OCI-LY3 (cell line): ENCODE measurements around the gene IGFBP4.

ENCODE experiments used
- CTCF ChIP-seq: fragments of 200-600, 300-600 bp; sonication (generic); IDR thresholded peaks from 2 replicates; pipeline ENCODE4 v1.5.1; 2014; ENCODE audit warnings: antibody characterized with exemption, low read length, low read depth
- EZH2phosphoT487 ChIP-seq: fragments of 200-600 bp; shearing (Covaris generic); IDR thresholded peaks from 2 replicates; pipeline ENCODE4 v1.6.1; 2018; ENCODE audit warnings: antibody characterized with exemption, mixed run types, low read depth

DNA sequence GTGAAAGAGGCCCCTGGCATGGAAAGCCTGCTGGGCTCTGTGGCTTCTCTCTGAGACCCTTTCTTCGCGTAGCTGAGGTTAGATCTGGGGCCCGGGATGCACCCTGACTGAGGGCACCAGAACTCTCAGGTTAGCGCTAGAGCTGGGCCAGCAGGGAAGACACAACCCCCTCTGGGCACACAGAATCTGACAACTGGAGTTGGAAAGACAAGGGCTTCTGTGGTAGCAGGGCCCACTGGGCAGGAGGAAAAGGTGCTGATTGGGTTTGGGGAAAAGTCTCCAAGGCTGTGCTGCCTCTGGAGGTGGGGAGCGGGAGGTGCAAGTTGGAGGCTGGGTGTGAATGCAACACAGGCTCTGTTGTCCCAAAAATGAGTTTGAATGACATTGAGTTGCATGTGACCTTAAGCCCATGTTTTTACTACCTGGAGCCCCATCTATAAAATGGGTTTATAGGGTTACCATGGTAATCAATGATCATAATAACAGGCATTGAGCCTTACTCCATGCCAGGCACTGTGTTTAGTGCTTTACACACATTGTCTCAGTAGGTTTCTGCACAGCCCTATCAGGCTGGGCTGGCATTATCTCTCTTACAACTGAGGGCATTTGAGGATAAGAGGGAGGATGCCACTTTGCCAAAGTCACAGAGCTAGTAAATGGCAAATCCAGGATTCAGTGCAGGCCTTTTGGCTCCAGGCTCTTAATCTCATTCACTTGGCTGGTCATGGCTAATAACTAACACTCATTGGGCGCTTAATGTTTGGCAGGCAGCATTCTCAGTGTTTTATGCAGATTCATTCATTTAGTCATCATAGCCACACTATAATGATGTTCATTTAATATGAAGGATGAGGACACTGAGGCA lies 9.5 kb upstream of the IGFBP4 start:
- TF ChIP-seq CTCF (peak; percentile 35; the same call in 1 of the 2 replicates), EZH2phosphoT487 (no peak)
